HG03442 (cell line): ENCODE results near the gene MMP23B.
"Not testable (repeated sequence)": the region's sequence is repeated elsewhere in the genome, so short reads cannot be mapped to it uniquely, and the experiment has no call there.

Source experiments
- ATAC-seq: cut with Tn5 transposase; IDR thresholded peaks from one replicate; pipeline ENCODE4 v1.9.1; 2021; ENCODE audit warnings: mild to moderate bottlenecking, moderate library complexity; ENCODE audit not compliant: unreplicated experiment

MMP23B gene

GRCh38 chr1:1631782-1632420 lies at the start of gene MMP23B:
Gene MMP23B (plus strand): TSS chr1:1632173. CDS start chr1:1632219, 46 bp downstream.
- no peak for ATAC-seq

DNA sequence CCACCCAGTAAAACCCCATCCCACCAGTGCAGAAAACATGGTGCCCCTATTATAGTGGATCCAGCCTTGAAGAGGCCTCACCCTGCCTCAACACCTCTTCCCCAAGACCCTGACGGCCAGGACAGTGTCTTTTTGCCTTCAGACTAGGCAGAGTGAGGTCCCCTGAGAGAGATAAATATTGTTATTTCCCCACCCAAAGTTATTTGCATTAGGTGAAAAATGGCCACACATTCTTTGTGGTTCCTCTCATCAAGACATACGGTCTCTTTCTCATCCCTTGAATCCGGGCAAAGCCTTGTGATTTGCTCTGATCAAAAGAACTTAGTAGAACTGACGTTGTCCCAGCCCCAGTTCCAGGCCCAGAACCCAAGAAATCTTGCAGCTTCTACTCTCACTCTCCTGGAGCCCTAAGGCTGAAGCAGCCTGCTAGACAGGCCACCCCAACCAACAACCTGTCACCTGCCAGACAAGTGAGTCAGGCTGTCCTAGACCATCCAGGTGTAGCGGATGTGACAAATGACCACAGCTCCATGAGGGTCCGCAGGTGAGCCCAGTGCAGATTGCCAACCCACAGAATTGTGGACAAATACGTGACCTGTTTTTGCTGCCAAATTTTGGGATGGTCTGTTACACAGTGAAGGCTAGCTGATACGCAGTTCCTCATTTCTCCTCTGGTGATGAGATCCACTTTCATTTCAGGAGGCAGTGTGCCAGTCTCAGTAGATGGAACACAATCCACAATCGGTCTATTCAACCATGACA lies 49.2 kb upstream of the MMP23B start:
- ATAC-seq: no peak

DNA sequence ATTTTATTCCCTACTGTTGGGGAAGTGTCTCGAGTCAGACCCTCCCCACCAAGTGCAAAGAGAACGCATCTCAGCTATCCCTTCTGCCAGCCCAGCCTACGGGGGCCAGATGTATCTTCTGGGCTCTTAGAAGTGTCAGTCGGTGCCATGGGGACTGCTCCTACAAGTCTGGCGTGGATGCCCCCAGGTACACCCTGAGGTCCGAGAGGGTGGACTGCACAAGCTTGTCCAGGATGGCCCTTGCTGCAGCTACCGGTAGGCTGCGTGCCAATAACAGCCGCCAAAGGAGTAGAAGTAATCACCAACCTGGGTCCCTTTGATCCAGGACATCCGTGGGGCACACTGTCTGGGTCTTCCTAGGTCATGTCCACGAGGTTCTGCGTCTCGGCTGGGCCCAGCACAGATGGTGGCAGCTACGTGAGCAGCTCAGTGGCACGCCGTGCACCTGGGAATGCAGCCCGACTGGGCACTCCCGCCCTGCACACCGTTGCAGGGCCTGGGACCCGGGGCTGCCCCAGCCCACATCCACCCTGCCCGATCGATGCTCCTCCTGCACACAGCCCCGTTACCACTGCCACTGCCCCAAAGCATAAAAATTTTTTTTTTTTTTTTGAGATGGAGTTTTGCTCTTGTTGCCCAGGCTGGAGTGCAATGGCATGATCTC lies 48.5 kb upstream of the MMP23B start:
- ATAC-seq: no peak

DNA sequence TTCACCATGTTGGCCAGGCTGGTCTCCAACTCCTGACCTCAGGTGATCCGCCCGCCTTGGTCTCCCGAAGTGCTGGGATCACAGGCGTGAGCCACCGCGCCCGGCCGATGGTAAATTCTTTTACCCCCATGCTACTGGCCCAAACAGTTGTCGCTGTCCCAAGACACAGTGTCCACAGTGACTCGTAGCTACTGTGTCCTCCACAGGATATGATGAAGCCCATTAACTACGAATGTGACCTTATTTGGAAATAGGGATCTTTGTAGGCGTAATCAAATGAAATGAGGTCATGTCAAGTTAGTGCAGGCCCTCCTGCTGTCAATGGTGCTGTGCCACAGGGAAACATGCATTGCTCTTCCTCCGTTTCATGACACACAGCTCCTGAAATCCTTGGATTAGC lies 40.5 kb upstream of the MMP23B start:
- ATAC-seq: no peak

- ATAC-seq: no peak
These were observed 38.0 kb upstream of the MMP23B start for GRCh38 chr1:1593834-1594601.

GRCh38 chr1:1594602-1595260 lies 37.2 kb upstream of the MMP23B start:
- ATAC-seq: no peak

GRCh38 chr1:1595341-1595740 lies 36.6 kb upstream of the MMP23B start:
- ATAC-seq: not testable (repeated sequence)

DNA sequence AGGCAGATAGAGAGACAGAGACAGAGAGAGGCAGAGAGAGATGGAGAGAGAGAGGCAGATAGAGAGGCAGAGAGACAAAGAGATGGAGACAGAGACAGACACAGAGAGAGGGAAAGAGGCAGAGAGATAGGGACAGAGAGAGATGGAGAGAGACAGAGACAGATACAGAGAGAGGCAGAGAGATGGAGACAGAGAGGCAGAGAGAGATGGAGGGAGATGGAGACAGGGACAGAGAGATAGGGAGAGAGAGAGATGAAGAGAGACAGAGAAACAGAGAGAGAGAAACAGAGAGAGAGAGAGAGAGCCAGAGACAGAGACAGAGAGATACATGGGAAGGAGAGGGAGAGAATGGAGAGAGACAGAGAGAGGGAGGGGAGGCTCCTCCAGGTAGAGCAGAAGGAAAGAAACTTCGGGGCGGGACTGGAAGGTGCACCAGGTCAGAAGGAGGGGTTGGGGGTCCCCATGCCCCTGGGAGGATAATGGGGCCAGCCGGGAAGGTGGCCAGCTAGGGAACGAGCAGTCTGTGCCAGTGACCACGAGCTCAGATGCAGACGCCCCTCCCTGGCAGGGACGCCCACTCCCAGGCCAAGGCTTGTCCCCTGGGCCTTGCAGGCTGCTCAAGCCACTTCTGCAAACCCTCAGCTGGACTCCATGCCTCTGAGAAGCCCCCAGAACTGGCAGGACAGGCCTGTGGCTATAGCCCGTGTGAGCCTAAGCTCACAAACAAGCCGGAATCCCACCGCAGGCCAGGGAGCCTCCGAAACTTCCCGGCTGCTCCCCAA lies 35.3 kb upstream of the MMP23B start:
- ATAC-seq: no peak

DNA sequence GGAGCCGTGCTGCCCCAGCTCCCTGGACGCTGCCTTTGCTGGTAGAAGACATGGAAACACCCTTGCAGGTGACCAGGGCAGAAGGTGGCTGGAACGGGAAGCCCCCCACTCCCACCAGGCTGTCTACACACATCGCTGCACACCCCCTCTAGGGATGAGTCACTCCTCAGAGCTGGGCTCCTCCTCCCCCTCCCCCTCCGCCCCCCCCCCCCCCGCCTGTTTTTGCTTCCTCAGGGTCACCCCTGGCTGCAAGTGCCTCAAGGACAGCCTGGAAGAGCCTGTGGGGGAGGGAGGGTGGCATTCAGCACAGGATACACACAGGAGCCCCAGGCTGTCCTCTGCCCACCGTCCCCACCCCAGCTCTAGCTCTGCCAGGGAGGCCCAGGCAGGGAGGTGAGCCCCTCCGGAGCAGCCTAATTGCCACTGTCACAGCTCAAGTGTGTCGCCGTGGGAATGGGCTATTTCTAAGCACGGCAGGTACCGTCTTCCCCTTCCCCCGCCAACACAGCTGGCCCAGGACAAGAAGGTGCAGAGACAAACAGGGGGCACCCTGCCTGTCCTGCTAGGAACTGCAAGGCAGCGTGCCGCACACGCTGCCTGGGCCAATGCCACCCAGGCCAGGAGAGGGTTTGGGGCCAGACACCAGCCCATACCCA lies 34.6 kb upstream of the MMP23B start:
- ATAC-seq: no peak

- ATAC-seq: no peak
These were observed 33.8 kb upstream of the MMP23B start for GRCh38 chr1:1598051-1598719.

DNA sequence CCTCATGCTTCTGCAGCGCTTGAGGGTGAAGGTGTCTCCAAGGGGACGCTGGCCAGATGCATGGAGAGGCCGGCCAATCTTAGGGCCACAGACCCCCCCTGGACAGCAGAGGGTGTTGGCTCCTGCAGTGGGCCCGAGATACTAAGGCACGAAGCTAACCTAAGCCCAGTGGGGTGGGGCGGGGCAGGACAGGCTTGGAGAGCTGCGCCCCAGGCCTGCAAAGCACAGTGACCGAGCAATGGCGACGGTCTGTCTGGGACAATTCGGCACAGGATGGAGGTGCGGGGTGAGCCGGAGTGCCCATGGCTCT lies 33.3 kb upstream of the MMP23B start:
- ATAC-seq: no peak

DNA sequence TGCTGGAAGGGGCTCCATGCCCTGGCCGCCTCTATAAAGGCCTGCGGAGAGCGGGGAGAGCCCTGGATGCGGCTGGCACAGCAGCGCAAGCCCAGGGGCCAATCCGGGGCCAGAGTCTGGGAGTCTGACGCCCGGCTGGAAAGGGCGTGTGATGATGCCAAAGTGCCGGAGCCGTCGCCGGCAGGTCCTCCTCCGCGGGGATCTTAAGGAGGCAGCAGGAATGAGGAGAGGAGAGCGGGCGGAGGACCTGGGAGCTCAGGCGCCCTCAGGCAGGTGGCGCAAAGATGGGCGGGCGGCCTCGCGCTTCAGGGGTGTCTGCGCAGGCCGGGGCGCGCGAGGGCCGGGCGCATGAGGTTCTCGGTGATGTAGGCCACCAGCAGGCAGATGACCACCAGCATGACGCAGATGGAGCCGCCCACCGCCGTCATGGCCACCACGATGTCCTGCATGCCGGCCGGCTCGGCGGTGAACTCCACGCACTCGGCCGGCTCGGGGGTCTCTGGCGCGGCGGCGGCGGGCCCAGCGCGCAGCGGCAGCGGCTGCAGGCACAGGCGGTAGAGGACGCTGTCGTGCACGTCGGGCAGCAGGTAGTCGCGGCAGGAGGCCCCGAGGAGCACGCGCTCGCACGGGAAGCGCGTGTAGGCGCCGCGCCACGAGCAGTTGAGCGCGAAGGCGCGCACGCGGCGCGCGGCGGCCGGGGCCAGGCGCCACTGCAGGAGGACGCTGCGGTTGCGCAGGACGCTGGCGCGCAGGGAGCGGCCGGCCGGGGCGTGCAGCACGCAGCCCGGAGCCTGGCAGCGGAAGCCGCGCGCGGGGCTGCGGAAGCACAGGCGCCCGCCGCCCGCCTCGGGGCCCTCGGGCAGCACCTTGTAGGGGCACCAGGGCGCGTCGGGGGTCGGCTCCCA lies 32.7 kb upstream of the MMP23B start:
- ATAC-seq: no peak

- no peak for ATAC-seq
These were observed 31.8 kb upstream of the MMP23B start, which contains the start of gene FNDC10 for GRCh38 chr1:1599935-1600860. Gene FNDC10 (minus strand): TSS chr1:1600135. CDS start chr1:1600015, 120 bp downstream.

- no peak for ATAC-seq
These were observed 31.0 kb upstream of the MMP23B start for GRCh38 chr1:1600861-1601563.

- no peak for ATAC-seq
These were observed 30.2 kb upstream of the MMP23B start for GRCh38 chr1:1601564-1602303.
